H1 (cell line): ENCODE results near the gene ADORA1. TPM values are rescaled to one million over a fixed set of nuclear protein-coding genes. Genes with fewer than 3 reads are reported as not detected.

Source experiments
- CTCF ChIA-PET: fragments of 300-600 bp; sonication (Branson Sonifier 250); formaldehyde crosslinking; loops from one replicate; lab custom pipeline; 2021; ENCODE audit not compliant: partially characterized antibody; lab: Charles Lee
- POLR2A ChIA-PET: fragments of 300-600 bp; sonication (Branson Sonifier 250); formaldehyde crosslinking; loops from one replicate; lab custom pipeline; 2021; ENCODE audit warnings: inconsistent platforms; ENCODE audit not compliant: partially characterized antibody; lab: Charles Lee
- DNase-seq, 2 experiments: peaks; one replicate each; pipeline versions ENCODE4 v3.0.0 to v3.0.0-alpha.2; 2010 to 2022; ENCODE audit warnings: low spot score in 2 of 2, low read depth in 1 of 2, mixed read lengths in 1 of 2
- FAIRE-seq: peaks from 2 replicates; lab custom pipeline; 2011; peaks lifted over from hg19 to GRCh38; lab: Jason Lieb, UNC
- H2AFZ ChIP-seq: 2 replicates; pipeline ENCODE4 v1.8.1; 2012; ENCODE audit warnings: low read length, inconsistent platforms
- H2AK5ac ChIP-seq: 2 replicates; pipeline ENCODE4 v1.6.1; 2013; ENCODE audit warnings: low read depth, low read length
- H2BK120ac ChIP-seq: replicated peaks from 2 replicates; pipeline ENCODE3; 2013; ENCODE audit warnings: low read depth, low read length, inconsistent platforms
- H2BK12ac ChIP-seq: 2 replicates; pipeline ENCODE4 v1.6.1; 2013; ENCODE audit warnings: low read depth, low read length
- H2BK15ac ChIP-seq: 2 replicates; pipeline ENCODE4 v1.6.1; 2013; ENCODE audit warnings: low read length
- H2BK20ac ChIP-seq: 2 replicates; pipeline ENCODE4 v1.6.1; 2013; ENCODE audit warnings: low read length
- H2BK5ac ChIP-seq: 2 replicates; pipeline ENCODE4 v1.6.1; 2013; ENCODE audit warnings: low read depth, low read length
- H3K14ac ChIP-seq: 2 replicates; pipeline ENCODE4 v1.6.1; 2013; ENCODE audit warnings: inconsistent platforms; ENCODE audit not compliant: insufficient read length
- H3K18ac ChIP-seq: 2 replicates; pipeline ENCODE4 v1.6.1; 2013; ENCODE audit warnings: low read length; ENCODE audit errors: extremely low read depth
- H3K23ac ChIP-seq: 2 replicates; pipeline ENCODE4 v1.6.1; 2013; ENCODE audit warnings: inconsistent platforms; ENCODE audit not compliant: insufficient read length
- H3K23me2 ChIP-seq: 2 replicates; pipeline ENCODE4 v1.6.1; 2013; ENCODE audit warnings: low read depth, low read length
- H3K27ac ChIP-seq: 2 replicates; pipeline ENCODE4 v1.6.1; 2011; ENCODE audit warnings: low read depth, low read length, inconsistent platforms
- H3K27me3 ChIP-seq, 4 experiments: replicated peaks in 1 of 4; 1 replicate in 1 of 4; 2 replicates in 3 of 4; pipeline versions ENCODE4 v1.6.1 to v1.8.1; 2011 to 2013; ENCODE audit warnings: low read length in 3 of 4, mild to moderate bottlenecking in 3 of 4, inconsistent platforms in 2 of 4, mixed read lengths in 2 of 4, moderate library complexity in 1 of 4; ENCODE audit not compliant: control insufficient read depth in 3 of 4, insufficient read depth in 3 of 4; ENCODE audit errors: extremely low read depth in 1 of 4
- H3K36me3 ChIP-seq, 4 experiments: 2 replicates each; pipeline versions ENCODE4 v1.6.1 to v1.8.1; 2011 to 2013; ENCODE audit warnings: mild to moderate bottlenecking in 4 of 4, low read length in 3 of 4, moderate library complexity in 2 of 4, control low read depth in 1 of 4, inconsistent platforms in 1 of 4; ENCODE audit not compliant: insufficient read depth in 4 of 4, control insufficient read depth in 2 of 4
- H3K4ac ChIP-seq: replicated peaks from 2 replicates; pipeline ENCODE3; 2013; ENCODE audit warnings: low read length, low read depth, mixed read lengths, inconsistent platforms; ENCODE audit not compliant: insufficient read length
- H3K4me1 ChIP-seq, 4 experiments: replicated peaks in 1 of 4; 1 replicate in 1 of 4; 2 replicates in 3 of 4; pipeline versions ENCODE4 v1.6.1 to v1.8.1; 2011 to 2013; ENCODE audit warnings: low read length in 3 of 4, inconsistent platforms in 2 of 4, mixed read lengths in 1 of 4; ENCODE audit not compliant: insufficient read depth in 4 of 4, control insufficient read depth in 3 of 4
- H3K4me2 ChIP-seq, 2 experiments: 2 replicates each; pipeline versions ENCODE4 v1.6.1 to v1.8.1; 2011 to 2013; ENCODE audit warnings: low read depth in 2 of 2, low read length in 2 of 2, control low read depth in 1 of 2, inconsistent platforms in 1 of 2, mild to moderate bottlenecking in 1 of 2; ENCODE audit not compliant: insufficient read depth in 1 of 2
- H3K4me3 ChIP-seq, 4 experiments: fragments of 200-600, 300-600 bp in 1 of 4; sonication (generic), shearing (Covaris generic), sonication (Bioruptor Twin) in 1 of 4; 2 replicates each; pipeline versions ENCODE4 v1.5.1 to v1.8.1; 2011 to 2016; ENCODE audit warnings: low read length in 4 of 4, low read depth in 3 of 4, control low read depth in 2 of 4, inconsistent platforms in 2 of 4, mild to moderate bottlenecking in 2 of 4, mixed read lengths in 1 of 4, moderate library complexity in 1 of 4; ENCODE audit not compliant: insufficient read depth in 2 of 4; ENCODE audit errors: extremely low read depth in 1 of 4
- H3K56ac ChIP-seq: replicated peaks from 2 replicates; pipeline ENCODE3; 2013; ENCODE audit warnings: low read depth, mild to moderate bottlenecking, mixed read lengths, low read length, inconsistent platforms; ENCODE audit not compliant: insufficient read length
- H3K79me1 ChIP-seq: 2 replicates; pipeline ENCODE4 v1.6.1; 2013; ENCODE audit warnings: low read depth, low read length, control low read depth
- H3K79me2 ChIP-seq, 2 experiments: 2 replicates each; pipeline versions ENCODE4 v1.6.1 to v1.8.1; 2012 to 2013; ENCODE audit warnings: low read length in 2 of 2, mild to moderate bottlenecking in 2 of 2, inconsistent platforms in 1 of 2; ENCODE audit not compliant: insufficient read depth in 2 of 2, control insufficient read depth in 1 of 2
- H3K9ac ChIP-seq, 4 experiments: replicated peaks in 1 of 4; 1 replicate in 1 of 4; 2 replicates in 3 of 4; pipeline versions ENCODE4 v1.6.1 to v1.8.1; 2011 to 2013; ENCODE audit warnings: low read depth in 3 of 4, low read length in 3 of 4, control low read depth in 2 of 4, mild to moderate bottlenecking in 2 of 4, moderate library complexity in 2 of 4, inconsistent platforms in 1 of 4; ENCODE audit errors: extremely low read depth in 1 of 4
- H3K9me3 ChIP-seq, 2 experiments: 2 replicates each; pipeline versions ENCODE4 v1.6.1 to v1.8.1; 2012 to 2013; ENCODE audit warnings: mild to moderate bottlenecking in 2 of 2, moderate library complexity in 2 of 2, control low read depth in 1 of 2, inconsistent platforms in 1 of 2, low read depth in 1 of 2, low read length in 1 of 2, mixed read lengths in 1 of 2; ENCODE audit not compliant: insufficient read depth in 2 of 2
- H4K20me1 ChIP-seq, 2 experiments: replicated peaks in 1 of 2; 2 replicates each; pipeline versions ENCODE3 to v1.8.1; 2011 to 2013; ENCODE audit warnings: inconsistent platforms in 2 of 2, low read length in 2 of 2, mild to moderate bottlenecking in 1 of 2; ENCODE audit not compliant: insufficient read depth in 2 of 2, control insufficient read depth in 1 of 2
- H4K5ac ChIP-seq: 2 replicates; pipeline ENCODE4 v1.6.1; 2013; ENCODE audit warnings: low read length, low read depth, mixed read lengths, inconsistent platforms; ENCODE audit not compliant: insufficient read length
- H4K8ac ChIP-seq: 2 replicates; pipeline ENCODE4 v1.8.0; 2013; ENCODE audit warnings: mild to moderate bottlenecking, moderate library complexity, low read length, inconsistent platforms; ENCODE audit not compliant: insufficient read depth; ENCODE audit errors: extremely low read depth
- H4K91ac ChIP-seq: replicated peaks from 2 replicates; pipeline ENCODE3; 2013; ENCODE audit warnings: low read length, mixed read lengths, inconsistent platforms; ENCODE audit not compliant: insufficient read length
- BACH1 ChIP-seq: IDR thresholded peaks from 2 replicates; pipeline ENCODE4 v1.6.1; 2012; ENCODE audit warnings: low read length, improper control_type of control experiment
- BCL11A ChIP-seq, 2 experiments: IDR thresholded peaks; one replicate each; pipeline ENCODE4 v1.6.1; 2011; ENCODE audit warnings: low read depth in 2 of 2, low read length in 2 of 2, mild to moderate bottlenecking in 2 of 2
- CBX5 ChIP-seq: fragments of 300-800, 300-1000 bp; sonication (generic); IDR thresholded peaks from 2 replicates; pipeline ENCODE4 v1.7.1; 2016; ENCODE audit warnings: antibody characterized with exemption, low read length, low read depth
- CTBP2 ChIP-seq: IDR thresholded peaks from 2 replicates; pipeline ENCODE4 v1.7.0; 2011; ENCODE audit warnings: borderline replicate concordance, mild to moderate bottlenecking, moderate library complexity, mixed read lengths, low read length; ENCODE audit not compliant: insufficient read depth, insufficient read length
- JUND ChIP-seq: IDR thresholded peaks from 2 replicates; pipeline ENCODE4 v1.6.1; 2011; ENCODE audit warnings: mild to moderate bottlenecking, improper control_type of control experiment, low read length
- MAFK ChIP-seq: IDR thresholded peaks from 2 replicates; pipeline ENCODE4 v1.6.1; 2012; ENCODE audit warnings: low read depth, mild to moderate bottlenecking, improper control_type of control experiment, low read length
- NANOG ChIP-seq: IDR thresholded peaks from 2 replicates; pipeline ENCODE4 v1.6.1; 2011; ENCODE audit warnings: low read length, low read depth, mild to moderate bottlenecking, inconsistent platforms; ENCODE audit not compliant: insufficient read depth, poor library complexity, severe bottlenecking
- POLR2A ChIP-seq, 2 experiments: IDR thresholded peaks; 1 replicate in 1 of 2; 2 replicates in 1 of 2; pipeline ENCODE4 v1.6.1; 2011; ENCODE audit warnings: low read depth in 2 of 2, low read length in 2 of 2, mild to moderate bottlenecking in 2 of 2; ENCODE audit errors: control extremely low read depth in 1 of 2
- RAD21 ChIP-seq, 2 experiments: IDR thresholded peaks in 1 of 2; conservative IDR thresholded peaks in 1 of 2; 2 replicates each; pipeline ENCODE4 v1.6.1; 2011; ENCODE audit warnings: low read depth in 2 of 2, low read length in 2 of 2, improper control_type of control experiment in 1 of 2, inconsistent platforms in 1 of 2, mild to moderate bottlenecking in 1 of 2, moderate library complexity in 1 of 2
- TAF1 ChIP-seq: IDR thresholded peaks from 2 replicates; pipeline ENCODE4 v1.6.1; 2011; ENCODE audit warnings: mild to moderate bottlenecking, low read depth, low read length
- WGBS, 2 experiments: shearing (Covaris generic) in 1 of 2; methylation state at CpG; one replicate each; pipeline versions ENCODE4 v1.1.6 to v1.1.7; 2013 to 2015; ENCODE audit warnings: low lambda C conversion rate in 2 of 2, mixed read lengths in 2 of 2, inconsistent platforms in 1 of 2, low coverage in 1 of 2, missing lambda C conversion rate in 1 of 2; ENCODE audit not compliant: insufficient replicate concordance in 2 of 2, insufficient coverage in 1 of 2, insufficient read length in 1 of 2; ENCODE audit errors: extremely low coverage in 1 of 2, missing lambda C conversion rate in 1 of 2; 5-methylcytosine and 5-hydroxymethylcytosine counted together
- polyA plus RNA-seq, 7 experiments: library from polyadenylated mRNA; depleted of rRNA in 3 of 7; stranded (reverse) in 5 of 7; unstranded in 2 of 7; fragments of >200 nt in 5 of 7; fragments of 200-250 nt in 2 of 7; gene quantifications; 1 replicate in 5 of 7; 2 replicates in 1 of 7; 4 replicates in 1 of 7; pipeline versions ENCODE4 v1.2.1 to v1.2.3, GENCODE V29; 2011 to 2013; ENCODE audit warnings: missing spikeins in 2 of 7, mixed read lengths in 2 of 7
- total RNA-seq: library from RNA; stranded (reverse); fragmentation: NEBNext Ultra II Directional; extraction: Animal tissue kit (Norgen Biotek cat#: 25700); gene quantifications from 2 replicates; pipeline ENCODE4 v1.2.1, GENCODE V29; 2021
- TF ChIP-seq, protein P1 (sequence below): IDR thresholded peaks from 2 replicates; pipeline ENCODE4 v1.6.1; 2012; ENCODE audit warnings: inconsistent platforms

ADORA1 gene
- total and polyA plus RNA-seq, 2 of the 8 experiments (the other 6 are each of a cell fraction or from before 2014, with no cell fraction given) = 3.3 to 6.7 TPM

DNA sequence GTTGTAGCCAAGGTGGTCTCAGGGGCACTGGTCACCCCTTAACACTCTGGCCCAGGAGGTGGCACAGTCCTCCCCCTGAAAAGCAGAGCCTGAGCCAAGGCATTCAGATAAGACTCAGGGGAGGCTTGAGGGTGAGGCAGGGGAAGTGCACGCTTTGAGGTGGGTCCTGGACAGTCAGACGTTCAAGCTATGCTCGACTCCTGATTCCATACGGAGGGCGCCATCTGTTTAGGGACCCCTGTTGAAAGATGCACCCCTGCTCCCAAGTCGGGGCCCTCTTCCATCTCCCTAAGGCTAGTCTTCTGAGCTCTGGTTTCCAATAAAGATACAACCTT, 71.9 kb downstream of the ADORA1 start:
- Histone ChIP-seq H2BK5ac (no peak overlapping the region), H2BK12ac (no peak overlapping the region), H3K56ac (no peak overlapping the region), H3K4me3 (no peak overlapping the region), H2BK20ac (no peak overlapping the region), H3K9me3 (no peaks in the 10 kb centered on the region), H3K14ac (no peak overlapping the region), H3K36me3 (no peaks in the 10 kb centered on the region), H4K91ac (no peak overlapping the region), H3K23me2 (no peaks in the 10 kb centered on the region), H3K9ac (no peak overlapping the region), H4K20me1 (no peaks in the 10 kb centered on the region), H3K23ac (no peak overlapping the region), H3K79me1 (no peaks in the 10 kb centered on the region), H2BK15ac (no peak overlapping the region), H2AK5ac (no peak overlapping the region), H4K8ac (no peak overlapping the region), H3K27ac (no peak overlapping the region), H3K27me3 (no peaks in the 10 kb centered on the region; a peak in 1 of 7 replicates), H4K5ac (no peak overlapping the region), H2AFZ (no peak overlapping the region), H3K18ac (no peak overlapping the region), H3K4me2 (no peak overlapping the region), H2BK120ac (no peak overlapping the region), H3K79me2 (no peaks in the 10 kb centered on the region), H3K4me1 (peaks cover 0 to 3% (median 0%) of the 10 kb centered on the region in 4 experiments; a peak in 1 of 7 replicates), H3K4ac (no peak overlapping the region)
- CTCF ChIA-PET = interaction anchor here (0.7 to 6.7 kb wide), 14 partner anchors 10 to 544 kb away, joined by 3 to 55 read pairs (median 6); partner anchors contain the start of gene ADORA1
- FAIRE-seq (no peak), DNase-seq (no peak)
- no peak for TF ChIP-seq BCL11A (IDR thresholded peaks at IDR 0.05; ENCODE audit: low read depth in 2 of 2, low read length in 2 of 2)
- no peak for TF ChIP-seq CBX5
- no peak for TF ChIP-seq POLR2A (IDR thresholded peaks at IDR 0.05; ENCODE audit: control extremely low read depth in 1 of 2, low read depth in 2 of 2, low read length in 2 of 2)
- no peak for TF ChIP-seq RAD21 (IDR thresholded peaks at IDR 0.05 in 1 of 2, conservative IDR thresholded peaks at IDR 0.05 in 1 of 2; ENCODE audit: low read depth in 2 of 2, low read length in 2 of 2)
- no peak for TF ChIP-seq NANOG
- no peak for TF ChIP-seq CTBP2
- no peak for TF ChIP-seq JUND
- TF ChIP-seq BACH1 = no peak
- no peak for TF ChIP-seq MAFK
- TF ChIP-seq TAF1 = no peak
- TF ChIP-seq, protein P1, sequence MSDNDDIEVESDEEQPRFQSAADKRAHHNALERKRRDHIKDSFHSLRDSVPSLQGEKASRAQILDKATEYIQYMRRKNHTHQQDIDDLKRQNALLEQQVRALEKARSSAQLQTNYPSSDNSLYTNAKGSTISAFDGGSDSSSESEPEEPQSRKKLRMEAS = no peak
- WGBS, 2 experiments = 91% methylated on average over 6 of the region's 6 CpGs; no CpG with 5 or more reads in 1 of the 2 experiments
- POLR2A ChIA-PET = no interaction called here
